GM19468 (cell line): ENCODE data around the gene STK11IP.

Experiments used
- ATAC-seq: cut with Tn5 transposase; IDR thresholded peaks from one replicate; pipeline ENCODE4 v1.9.1; 2021; ENCODE audit warnings: mild to moderate bottlenecking, moderate library complexity, moderate number of reproducible peaks; ENCODE audit not compliant: unreplicated experiment; ENCODE audit errors: extremely low read depth

STK11IP gene

DNA sequence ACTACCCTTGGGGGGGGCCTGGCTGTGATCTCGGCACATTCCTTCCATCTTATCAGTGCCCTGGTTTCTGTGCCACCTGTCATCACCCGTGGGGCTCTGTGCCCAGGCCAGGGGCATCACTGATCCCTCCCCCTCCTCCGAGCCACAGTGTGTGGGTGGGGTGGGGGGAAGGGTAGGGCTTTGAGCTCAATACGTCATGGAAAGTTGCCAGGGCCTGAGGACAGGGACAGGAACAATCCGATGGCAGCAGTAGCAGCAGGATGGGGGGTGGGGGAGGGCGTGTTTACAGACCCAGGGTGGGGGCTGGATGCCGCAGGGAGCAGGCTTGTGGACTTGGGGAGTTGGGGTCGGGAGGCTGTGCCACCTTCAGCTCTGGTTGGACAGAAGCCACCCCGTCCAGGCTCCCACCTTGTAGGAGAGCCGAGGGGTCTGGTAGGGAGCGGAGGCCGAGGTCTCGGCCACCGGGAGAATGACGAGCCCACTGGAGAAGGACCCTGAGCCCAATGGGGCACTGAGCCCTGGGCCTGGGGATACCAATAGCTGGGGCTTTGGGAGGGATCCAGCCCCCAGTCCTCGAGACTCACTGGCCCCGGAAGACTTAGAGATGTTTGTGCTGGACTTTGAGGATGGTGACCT, 33.2 kb downstream of the STK11IP start:
- no peak for ATAC-seq

DNA sequence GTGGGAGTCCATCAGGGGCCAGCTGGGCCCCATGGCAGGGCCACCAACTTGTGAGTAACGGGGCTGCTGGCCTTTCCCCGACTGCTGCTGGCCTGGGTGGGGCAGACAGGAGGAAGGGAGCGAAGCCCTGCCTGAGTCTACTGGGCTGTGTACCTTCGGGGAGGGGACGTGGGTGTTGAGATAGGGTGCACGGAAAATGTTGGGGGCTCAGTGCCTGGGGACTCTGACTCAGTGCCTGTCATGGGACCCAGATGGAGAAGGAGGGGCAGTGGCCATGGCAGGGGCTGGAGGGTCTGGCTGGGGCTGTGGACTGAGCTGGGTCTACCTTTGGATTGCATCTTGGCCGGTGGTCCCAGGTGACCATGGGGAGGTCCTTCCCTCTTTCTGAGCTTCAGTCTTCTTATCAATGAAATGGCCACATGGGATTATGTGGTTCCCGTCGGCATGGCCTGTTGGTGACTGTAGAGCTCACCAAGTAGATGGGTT, 33.8 kb downstream of the STK11IP start:
- ATAC-seq: no peak

DNA sequence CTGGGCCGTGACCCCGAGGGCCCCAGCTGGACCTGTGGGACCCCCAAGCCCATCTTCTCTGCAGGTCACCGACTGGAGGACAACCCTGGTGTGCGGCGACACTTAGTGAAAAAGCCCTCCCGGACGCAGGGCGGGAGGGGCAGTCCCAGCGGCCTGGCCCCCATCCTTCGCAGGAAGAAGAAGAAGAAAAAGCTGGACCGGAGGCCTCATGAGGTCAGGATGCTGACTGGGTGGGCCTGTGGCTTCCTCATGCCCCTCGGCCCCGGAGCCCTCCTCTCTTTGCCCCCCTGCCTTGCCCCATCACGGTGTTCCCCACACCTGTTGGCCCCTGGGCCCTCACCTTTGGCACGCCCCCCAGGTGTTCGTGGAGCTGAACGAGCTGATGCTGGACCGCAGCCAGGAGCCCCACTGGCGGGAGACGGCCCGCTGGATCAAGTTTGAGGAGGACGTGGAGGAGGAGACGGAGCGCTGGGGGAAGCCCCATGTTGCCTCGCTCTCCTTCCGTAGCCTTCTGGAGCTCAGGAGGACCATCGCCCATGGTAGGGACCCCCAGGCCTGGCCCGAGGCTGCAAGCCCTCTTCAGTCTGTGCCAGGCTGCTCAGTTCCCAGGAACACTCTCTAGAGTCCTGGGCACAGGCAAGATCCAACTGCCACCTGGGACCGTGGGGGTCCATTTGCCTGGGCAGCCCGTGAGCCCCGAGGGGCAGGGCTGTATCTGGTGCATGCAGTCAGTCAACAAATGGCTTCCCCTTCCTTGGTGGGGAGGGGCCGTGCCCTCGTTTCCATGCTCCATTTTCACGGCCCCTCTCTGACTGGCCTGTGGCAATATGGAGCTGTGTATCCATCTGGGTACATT, 34.5 kb downstream of the STK11IP start:
- ATAC-seq: no peak

DNA sequence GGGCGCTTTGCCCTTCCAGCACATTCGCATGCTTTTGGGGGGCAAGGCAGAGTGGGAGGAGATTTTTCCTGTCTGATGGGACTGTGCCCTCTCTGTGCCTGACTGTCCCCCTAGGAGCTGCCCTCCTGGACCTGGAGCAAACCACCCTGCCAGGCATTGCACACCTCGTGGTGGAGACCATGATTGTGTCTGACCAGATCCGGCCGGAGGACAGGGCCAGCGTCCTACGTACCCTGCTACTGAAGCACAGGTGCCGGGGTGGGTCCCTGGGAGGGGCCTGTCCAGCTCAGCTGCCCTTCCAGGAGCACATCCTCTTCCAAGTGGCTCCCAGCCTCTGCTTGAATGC, 35.1 kb downstream of the STK11IP start:
- no peak for ATAC-seq

DNA sequence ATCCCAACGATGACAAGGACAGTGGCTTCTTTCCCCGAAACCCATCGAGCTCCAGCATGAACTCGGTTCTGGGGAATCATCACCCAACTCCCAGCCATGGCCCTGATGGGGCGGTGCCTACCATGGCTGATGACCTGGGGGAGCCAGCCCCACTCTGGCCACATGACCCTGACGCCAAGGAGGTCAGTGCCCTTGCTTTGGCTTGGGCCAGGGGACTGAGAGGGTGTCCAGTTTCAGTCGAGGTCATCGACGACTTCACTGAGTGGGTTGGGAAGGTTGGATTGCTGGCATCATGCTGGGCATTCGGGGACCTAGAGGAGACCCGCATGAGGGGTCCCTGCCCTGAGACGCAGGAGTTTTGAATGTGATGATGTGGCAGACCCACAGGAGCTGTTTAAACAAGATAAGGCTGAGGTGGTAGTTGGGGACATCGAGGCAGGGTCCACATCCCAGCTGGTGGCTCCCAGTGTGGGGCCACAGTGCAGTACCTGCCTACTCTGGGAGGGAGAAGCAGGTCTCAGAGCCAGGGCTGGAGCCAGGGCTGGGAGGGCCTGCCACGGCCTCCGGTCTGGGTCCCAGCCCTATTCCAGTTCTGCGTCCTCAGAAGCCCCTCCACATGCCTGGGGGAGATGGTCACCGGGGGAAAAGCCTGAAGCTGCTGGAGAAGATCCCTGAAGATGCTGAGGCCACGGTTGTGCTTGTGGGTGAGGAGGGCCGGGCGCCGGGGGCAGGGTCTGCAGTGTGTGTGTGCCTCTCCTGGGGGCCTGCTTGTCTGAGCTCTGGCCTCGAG, 35.8 kb downstream of the STK11IP start:
- no peak for ATAC-seq

DNA sequence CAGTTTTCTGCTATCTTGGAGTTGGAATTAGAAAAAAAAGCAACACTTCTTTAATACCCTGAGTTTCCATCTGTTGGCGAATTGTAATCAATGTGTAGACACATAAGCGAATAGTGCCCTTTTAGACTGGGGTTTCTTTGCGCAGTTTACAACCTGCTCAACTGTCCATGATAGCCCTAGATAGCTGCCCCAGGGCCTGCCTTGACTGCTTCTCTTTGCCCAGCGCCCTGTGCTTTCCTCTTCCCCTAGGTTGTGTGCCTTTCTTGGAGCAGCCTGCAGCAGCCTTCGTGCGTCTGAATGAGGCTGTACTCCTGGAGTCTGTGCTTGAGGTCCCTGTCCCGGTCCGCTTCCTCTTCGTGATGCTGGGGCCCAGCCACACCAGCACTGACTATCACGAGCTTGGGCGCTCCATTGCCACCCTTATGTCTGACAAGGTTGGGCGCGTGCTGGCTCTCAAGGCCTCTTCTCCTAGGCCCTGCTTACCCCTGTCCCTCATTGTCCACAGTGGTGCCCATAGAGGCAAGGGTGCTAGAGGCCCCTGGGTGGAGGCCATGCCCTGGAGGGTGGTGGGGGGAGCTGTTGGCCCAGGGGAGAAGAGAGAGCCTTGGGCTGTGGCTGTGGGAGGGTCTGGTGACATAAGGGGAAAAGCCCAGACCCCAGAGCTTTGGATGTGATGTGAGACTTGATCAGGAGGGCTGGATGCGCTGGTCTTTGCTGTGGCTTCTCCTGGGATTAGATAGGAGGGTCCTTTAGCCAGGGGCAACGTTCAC, 36.7 kb downstream of the STK11IP start:
- ATAC-seq: no peak

DNA sequence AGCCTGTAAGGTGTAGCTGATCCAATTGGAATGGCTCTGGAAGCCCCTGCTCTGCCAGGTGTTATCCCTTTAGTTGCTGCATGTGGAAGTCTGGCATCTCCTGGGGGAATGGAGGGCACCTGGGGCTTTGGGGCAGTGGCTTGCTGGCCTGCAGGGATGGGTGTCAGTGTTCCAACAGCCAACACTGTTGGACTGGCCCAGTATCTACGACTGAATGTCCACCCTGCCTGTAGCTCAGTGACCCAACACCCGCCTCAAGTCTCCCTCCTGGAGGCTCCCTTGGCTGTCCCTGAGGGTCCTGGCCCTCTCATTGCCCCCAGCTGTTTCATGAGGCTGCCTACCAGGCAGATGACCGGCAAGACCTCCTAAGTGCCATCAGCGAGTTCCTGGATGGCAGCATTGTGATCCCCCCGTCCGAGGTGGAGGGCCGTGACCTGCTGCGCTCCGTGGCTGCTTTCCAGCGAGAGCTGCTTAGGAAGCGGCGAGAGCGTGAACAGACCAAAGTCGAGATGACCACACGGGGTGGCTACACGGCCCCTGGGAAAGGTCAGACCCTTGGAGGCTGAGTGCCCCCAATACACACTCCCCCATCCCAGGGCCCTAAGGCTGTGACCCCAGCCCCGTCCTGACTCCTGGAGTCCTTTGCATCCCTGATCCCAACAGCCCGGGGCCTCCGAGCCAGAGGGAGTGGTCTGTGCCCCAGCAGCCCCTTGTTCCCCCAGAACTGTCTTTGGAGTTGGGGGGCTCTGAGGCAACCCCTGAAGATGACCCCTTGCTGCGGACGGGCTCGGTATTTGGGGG, 37.5 kb downstream of the STK11IP start:
- no peak for ATAC-seq

DNA sequence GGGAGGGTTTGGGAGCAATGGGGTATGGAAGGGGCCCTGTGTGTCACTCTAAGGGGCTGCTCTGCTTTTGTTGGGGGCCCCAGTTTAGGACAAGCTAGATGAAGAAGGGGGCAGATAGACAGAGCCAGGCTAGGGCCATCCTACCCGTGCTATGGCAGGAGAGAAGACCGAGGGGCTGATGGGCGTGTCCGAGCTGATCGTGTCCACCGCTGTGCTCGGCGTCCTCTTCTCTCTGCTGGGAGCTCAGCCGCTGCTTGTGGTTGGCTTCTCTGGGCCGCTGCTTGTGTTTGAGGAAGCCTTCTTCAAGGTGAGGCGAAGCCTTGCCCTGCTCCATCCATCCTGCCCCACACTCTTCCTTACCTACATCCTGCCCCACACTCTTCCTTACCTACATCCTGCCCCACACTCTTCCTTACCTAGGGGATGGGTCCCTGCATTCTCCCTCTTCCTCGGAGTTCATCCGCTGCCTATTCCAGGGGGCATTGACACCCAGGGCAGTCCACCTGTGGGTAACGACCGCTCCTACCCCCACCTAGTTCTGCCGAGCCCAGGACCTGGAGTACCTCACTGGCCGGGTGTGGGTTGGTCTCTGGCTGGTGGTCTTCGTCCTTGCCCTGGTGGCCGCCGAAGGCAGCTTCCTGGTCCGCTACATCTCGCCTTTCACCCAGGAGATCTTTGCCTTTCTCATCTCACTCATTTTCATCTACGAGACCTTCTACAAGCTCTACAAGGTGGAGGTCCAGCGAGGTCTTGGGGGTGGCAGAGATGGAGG, 38.7 kb downstream of the STK11IP start:
- no peak for ATAC-seq

DNA sequence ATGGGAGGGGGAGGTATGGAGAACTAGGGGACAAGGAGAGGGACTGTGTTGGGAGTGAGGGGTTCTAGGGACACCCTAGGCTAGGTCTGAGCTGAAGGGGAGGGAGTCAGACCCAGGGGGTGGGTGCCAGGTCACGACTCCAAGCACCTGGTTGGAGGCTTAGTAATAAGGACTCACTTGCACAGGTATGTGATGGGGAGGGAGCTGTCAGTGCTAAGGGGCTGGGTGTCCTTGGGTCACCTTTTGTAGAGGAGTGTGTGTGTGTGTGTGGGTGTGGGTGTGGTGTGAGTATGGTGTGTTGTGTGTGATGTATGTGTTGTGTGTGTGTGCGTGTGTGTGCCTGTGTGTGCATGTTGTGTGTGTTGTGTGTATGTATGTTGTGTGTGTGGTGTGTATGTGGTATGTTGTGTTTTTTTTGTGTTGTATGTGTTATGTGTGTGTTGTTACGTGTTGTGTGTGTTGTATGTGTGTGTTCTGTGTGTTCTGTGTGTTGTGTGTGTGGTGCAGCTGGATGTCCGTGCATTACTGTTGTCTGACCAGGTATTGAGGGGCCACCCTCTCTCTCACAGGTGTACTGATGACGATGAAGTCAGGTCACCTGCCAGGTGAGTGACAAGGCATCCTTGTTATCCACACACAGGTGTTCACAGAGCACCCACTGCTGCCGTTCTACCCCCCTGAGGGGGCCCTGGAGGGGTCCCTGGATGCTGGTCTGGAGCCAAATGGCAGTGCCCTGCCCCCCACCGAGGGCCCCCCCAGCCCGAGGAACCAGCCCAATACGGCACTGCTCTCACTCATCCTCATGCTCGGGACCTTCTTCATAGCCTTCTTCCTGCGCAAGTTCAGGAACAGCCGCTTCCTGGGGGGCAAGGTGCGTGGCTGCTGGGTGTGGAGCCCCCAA, 39.5 kb downstream of the STK11IP start:
- no peak for ATAC-seq

DNA sequence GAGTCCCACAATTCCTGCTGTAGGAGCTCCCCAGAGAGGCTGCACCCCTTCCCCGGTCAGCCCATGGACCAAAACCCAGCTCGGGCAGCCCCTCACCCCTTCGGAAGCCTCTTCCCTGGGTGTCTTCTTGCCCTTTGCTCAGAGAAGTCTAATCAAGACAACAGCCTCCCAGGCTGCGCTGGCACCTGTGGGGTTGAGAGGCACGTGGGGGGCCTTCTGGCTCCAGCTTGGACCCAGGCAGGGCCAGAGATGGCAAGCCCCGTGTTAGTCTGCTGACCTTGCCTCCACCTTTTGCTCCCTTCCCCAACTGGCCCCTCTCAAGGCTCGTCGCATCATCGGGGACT, 40.2 kb downstream of the STK11IP start:
- ATAC-seq: no peak

DNA sequence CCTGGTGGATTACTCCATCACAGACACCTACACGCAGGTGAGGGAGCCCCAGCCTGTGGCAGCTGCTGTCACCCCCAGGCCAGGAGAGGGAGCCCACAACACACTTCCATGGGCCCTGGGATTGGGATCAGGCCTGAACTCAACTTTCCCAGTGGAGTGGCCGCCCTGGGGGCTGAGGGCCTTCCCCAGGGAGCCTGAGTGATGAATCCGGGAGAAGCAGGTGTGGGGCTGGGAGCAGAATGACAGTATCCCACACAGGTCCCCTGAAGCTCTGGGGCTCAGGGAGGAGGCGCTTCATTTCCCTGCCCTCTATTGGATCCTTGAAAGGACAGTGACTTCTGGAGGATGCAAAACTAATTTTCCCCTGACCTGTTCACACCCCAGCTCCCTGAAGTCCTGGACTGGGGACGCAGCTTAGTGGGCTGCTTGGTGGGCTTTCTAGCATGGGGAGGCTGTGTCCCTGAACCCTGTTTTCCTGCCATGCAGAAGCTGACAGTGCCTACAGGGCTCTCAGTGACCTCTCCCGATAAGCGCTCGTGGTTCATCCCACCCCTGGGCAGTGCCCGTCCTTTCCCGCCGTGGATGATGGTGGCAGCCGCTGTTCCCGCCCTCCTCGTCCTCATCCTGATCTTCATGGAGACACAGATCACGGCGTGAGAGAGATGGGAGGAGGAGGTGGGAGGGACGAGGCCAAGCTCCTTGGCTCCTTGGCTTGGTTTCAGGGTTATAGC, 40.7 kb downstream of the STK11IP start:
- no peak for ATAC-seq

DNA sequence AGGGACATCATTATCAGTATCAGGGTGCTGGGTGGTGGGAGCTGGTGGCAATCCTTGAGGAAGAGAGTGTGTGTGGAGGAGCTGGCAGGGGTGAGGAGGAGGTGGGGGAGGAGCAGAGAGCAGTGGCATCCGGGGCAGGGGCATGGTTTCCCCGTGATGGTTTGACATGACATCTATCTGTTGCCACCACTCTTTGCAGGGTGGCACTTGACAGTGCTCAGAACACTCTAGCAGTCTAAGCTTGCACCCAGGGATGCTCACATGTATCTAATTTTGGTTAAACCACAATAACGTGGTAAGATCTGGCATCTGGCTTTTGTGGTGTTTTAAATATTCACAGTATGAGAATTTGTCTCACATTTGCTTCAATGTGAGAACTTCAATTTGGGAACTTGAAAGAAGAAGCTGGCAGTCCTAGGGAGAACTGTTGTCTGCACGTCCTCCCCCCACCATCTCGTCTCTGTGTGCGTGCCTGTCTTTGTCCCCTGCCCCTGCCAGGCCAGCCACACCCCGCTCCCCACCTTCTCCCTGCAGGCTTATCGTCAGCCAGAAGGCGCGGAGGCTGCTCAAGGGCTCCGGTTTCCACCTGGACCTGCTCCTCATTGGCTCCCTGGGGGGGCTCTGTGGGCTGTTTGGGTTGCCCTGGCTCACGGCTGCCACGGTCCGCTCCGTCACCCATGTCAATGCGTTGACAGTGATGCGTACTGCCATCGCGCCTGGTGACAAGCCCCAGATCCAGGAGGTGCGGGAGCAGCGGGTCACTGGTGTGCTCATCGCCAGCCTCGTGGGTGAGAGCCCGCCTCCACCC, 41.5 kb downstream of the STK11IP start:
- ATAC-seq: no peak

DNA sequence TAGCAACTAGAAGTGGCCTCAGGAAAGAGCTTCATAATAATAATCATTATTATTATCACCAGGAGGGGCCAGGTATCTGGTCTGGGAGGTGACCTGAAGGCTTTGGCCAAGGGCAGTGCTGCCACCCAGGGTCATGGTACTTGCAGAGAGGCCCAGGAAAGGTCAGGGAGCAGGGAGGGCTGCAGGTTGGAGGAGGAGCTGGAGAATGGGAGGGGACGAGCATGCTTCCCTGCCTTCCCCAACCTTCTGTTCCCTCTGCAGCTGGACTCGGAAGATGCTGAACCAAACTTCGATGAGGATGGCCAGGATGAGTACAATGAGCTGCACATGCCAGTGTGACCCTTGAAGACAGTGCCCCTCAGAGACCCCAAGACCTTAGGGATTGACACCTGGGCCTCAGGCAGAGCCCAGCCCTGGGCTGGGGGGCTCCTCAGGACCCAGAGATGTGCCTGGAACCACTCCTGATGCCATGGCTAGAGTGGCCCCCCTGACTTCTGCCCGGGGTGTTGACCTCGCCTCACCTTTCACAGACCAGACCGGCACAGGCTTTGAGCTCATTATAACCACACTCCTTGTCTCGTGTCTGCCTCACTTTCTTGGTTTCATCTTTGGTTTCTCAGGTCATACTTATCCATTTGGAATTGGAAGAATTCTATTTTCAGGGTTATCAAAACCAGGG, 43.9 kb downstream of the STK11IP start:
- no peak for ATAC-seq

DNA sequence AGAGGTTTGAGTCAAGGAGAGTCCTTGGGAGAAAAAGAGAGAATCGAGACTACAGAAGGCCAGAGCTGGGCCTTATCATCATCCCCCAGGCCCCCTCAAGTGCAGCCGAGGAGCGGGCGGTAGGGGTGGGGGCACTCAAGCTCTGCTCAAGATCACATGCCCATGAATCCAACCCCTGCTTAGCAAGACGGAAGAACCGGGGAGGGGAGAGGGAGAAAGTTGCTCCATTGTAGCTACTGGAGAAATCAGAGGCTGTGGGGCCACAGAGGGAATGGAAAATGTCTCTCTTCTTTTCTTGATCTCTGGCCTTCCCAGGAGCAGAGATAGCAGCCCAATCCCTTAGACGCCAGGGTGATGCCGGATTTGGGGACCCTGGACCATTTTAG, 44.4 kb downstream of the STK11IP start:
- ATAC-seq: no peak

DNA sequence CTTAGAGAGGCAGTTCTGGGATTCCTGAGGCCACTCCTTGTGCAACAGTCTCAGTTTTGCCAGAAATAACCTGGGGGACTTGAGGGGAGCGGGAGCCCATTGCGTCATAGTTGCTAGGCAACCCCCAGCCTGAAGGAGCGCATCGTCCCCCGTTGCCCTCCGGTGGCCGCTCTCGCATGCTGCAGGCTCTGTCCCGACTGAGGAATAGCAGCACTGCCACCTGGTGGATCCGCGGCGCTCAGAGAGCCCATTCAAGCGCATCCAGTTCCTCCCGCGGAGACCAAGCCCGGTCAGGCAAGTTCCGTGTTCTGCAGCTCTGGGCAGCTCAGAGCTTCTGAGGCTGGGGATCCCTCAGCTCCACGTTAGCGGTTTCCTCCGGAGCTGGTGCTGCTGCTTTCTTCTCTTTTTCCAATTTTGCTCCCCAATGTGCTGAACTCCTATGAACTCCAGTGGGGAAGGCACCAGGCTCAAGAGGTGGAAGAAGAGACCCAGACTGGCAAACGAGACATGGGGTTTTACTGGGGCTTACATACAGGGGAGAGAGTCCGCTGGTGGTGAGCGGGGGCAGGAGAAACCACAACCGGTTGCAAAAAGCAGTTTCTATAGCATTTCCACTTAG, 44.9 kb downstream of the STK11IP start:
- peak; percentile 90 for ATAC-seq
